ENCODE results near the gene NCAPH2.

DNA sequence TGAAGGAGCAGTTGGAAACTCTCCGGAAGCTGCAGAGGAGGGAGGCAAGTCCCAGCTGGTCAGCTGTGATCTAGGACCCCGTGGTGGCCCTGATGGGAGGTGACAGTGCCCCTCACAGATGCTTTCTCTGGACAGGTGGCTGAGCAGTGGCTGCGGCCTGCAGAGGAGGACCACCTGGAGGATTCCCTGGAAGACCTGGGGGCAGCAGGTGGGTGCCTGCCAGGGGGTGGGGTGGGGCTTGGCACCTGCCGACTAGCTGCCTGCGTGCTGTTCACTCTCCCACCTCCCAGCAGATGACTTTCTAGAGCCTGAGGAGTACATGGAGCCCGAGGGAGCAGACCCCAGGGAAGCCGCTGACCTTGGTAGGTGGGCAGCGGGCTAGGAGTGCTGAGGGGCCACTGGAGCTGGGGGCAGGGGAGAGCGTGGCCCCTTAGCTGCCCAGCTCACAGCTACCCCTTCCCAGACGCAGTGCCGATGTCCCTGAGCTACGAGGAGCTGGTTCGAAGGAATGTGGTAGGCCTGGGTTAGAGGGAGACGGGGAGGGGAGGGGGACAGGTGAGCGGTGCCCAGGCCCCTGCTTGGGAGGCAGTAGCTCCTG is 14.3 kb downstream of the NCAPH2 start:
- TF ChIP-seq, protein P1, sequence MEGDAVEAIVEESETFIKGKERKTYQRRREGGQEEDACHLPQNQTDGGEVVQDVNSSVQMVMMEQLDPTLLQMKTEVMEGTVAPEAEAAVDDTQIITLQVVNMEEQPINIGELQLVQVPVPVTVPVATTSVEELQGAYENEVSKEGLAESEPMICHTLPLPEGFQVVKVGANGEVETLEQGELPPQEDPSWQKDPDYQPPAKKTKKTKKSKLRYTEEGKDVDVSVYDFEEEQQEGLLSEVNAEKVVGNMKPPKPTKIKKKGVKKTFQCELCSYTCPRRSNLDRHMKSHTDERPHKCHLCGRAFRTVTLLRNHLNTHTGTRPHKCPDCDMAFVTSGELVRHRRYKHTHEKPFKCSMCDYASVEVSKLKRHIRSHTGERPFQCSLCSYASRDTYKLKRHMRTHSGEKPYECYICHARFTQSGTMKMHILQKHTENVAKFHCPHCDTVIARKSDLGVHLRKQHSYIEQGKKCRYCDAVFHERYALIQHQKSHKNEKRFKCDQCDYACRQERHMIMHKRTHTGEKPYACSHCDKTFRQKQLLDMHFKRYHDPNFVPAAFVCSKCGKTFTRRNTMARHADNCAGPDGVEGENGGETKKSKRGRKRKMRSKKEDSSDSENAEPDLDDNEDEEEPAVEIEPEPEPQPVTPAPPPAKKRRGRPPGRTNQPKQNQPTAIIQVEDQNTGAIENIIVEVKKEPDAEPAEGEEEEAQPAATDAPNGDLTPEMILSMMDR (tag by site-specific recombination; IDR thresholded peaks at IDR 0.05): no peak
- TF ChIP-seq, protein P2, sequence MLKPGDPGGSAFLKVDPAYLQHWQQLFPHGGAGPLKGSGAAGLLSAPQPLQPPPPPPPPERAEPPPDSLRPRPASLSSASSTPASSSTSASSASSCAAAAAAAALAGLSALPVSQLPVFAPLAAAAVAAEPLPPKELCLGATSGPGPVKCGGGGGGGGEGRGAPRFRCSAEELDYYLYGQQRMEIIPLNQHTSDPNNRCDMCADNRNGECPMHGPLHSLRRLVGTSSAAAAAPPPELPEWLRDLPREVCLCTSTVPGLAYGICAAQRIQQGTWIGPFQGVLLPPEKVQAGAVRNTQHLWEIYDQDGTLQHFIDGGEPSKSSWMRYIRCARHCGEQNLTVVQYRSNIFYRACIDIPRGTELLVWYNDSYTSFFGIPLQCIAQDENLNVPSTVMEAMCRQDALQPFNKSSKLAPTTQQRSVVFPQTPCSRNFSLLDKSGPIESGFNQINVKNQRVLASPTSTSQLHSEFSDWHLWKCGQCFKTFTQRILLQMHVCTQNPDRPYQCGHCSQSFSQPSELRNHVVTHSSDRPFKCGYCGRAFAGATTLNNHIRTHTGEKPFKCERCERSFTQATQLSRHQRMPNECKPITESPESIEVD (tag by site-specific recombination; IDR thresholded peaks at IDR 0.05): no peak
- TF ChIP-seq OSR2 (tag by site-specific recombination; IDR thresholded peaks at IDR 0.05): no peak
- TF ChIP-seq ZNF157 (tag by site-specific recombination; IDR thresholded peaks at IDR 0.05): no peak
- TF ChIP-seq, protein P3, sequence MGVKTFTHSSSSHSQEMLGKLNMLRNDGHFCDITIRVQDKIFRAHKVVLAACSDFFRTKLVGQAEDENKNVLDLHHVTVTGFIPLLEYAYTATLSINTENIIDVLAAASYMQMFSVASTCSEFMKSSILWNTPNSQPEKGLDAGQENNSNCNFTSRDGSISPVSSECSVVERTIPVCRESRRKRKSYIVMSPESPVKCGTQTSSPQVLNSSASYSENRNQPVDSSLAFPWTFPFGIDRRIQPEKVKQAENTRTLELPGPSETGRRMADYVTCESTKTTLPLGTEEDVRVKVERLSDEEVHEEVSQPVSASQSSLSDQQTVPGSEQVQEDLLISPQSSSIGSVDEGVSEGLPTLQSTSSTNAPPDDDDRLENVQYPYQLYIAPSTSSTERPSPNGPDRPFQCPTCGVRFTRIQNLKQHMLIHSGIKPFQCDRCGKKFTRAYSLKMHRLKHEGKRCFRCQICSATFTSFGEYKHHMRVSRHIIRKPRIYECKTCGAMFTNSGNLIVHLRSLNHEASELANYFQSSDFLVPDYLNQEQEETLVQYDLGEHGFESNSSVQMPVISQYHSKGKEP (tag by site-specific recombination; IDR thresholded peaks at IDR 0.05): no peak
- no peak for TF ChIP-seq ZNF121 (tag by site-specific recombination; IDR thresholded peaks at IDR 0.05)
- no peak for TF ChIP-seq ZNF777 (tag by site-specific recombination; IDR thresholded peaks at IDR 0.05; ENCODE audit: borderline replicate concordance)
- TF ChIP-seq ZNF747 (tag by site-specific recombination; IDR thresholded peaks at IDR 0.05): no peak
- no peak for TF ChIP-seq ZBTB1 (tag by site-specific recombination; IDR thresholded peaks at IDR 0.05)
- TF ChIP-seq, protein P4, sequence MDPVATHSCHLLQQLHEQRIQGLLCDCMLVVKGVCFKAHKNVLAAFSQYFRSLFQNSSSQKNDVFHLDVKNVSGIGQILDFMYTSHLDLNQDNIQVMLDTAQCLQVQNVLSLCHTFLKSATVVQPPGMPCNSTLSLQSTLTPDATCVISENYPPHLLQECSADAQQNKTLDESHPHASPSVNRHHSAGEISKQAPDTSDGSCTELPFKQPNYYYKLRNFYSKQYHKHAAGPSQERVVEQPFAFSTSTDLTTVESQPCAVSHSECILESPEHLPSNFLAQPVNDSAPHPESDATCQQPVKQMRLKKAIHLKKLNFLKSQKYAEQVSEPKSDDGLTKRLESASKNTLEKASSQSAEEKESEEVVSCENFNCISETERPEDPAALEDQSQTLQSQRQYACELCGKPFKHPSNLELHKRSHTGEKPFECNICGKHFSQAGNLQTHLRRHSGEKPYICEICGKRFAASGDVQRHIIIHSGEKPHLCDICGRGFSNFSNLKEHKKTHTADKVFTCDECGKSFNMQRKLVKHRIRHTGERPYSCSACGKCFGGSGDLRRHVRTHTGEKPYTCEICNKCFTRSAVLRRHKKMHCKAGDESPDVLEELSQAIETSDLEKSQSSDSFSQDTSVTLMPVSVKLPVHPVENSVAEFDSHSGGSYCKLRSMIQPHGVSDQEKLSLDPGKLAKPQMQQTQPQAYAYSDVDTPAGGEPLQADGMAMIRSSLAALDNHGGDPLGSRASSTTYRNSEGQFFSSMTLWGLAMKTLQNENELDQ (tag by site-specific recombination; IDR thresholded peaks at IDR 0.05; ENCODE audit: low read depth): no peak
